ENCODE data around the gene SRC. TPM values are rescaled to one million over a fixed set of nuclear protein-coding genes. Genes with fewer than 3 reads are reported as not detected.
"Not testable (repeated sequence)": the region's sequence is repeated elsewhere in the genome, so short reads cannot be mapped to it uniquely, and the experiment has no call there.

The SRC gene
- total RNA-seq, 4 donors from 2014 or later = 30.6 to 54.7 (median 45.0) TPM

GRCh38 chr20:37366743-37367142 is 20.8 kb downstream of the SRC start:
- TF ChIP-seq CTCF (IDR thresholded peaks at IDR 0.05) (no peak), POLR2A (IDR thresholded peaks at IDR 0.05) (no peak), EP300 (IDR thresholded peaks at IDR 0.05) (no peak), POLR2AphosphoS5 (IDR thresholded peaks at IDR 0.05) (no peak)
- WGBS, 2 donors (ENCODE audit: low coverage in 1 of 2) = 40 to 60% methylated on average over 2 of the region's 2 CpGs
- Histone ChIP-seq H3K27ac (no peak overlapping the region), H3K4me1 (peaks cover 0 to 7% (median 0%) of the 10 kb centered on the region in 3 donors), H3K9me3 (no peaks in the 10 kb centered on the region), H3K27me3 (no peaks in the 10 kb centered on the region), H3K4me3 (no peak overlapping the region), H3K36me3 (peaks cover 0 to 39% of the 10 kb centered on the region in 2 donors)
- ATAC-seq = no peak

DNA sequence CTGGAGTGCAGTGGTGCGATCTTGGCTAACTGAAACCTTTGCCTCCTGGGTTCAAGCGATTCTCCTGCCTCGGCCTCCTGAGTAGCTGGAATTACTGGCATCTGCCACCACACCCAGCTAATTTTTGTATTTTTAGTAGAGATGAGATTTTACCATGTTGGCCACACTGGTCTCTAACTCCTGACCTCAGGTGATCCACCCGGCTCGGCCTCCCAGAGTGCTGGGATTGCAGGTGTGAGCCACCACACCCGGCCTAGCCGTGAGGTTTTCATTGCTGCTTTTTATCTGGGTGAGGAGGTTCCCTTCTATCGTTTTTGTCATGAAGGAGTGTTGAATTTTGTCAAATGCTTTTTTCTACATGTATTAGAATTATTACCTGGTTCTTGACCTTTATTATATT is 23.9 kb downstream of the SRC start:
- TF ChIP-seq CTCF (IDR thresholded peaks at IDR 0.05) (no peak), POLR2A (IDR thresholded peaks at IDR 0.05) (no peak), POLR2AphosphoS5 (IDR thresholded peaks at IDR 0.05) (no peak), EP300 (IDR thresholded peaks at IDR 0.05) (no peak)
- H3K27me3 ChIP-seq = no peaks in the 10 kb centered on the region

DNA sequence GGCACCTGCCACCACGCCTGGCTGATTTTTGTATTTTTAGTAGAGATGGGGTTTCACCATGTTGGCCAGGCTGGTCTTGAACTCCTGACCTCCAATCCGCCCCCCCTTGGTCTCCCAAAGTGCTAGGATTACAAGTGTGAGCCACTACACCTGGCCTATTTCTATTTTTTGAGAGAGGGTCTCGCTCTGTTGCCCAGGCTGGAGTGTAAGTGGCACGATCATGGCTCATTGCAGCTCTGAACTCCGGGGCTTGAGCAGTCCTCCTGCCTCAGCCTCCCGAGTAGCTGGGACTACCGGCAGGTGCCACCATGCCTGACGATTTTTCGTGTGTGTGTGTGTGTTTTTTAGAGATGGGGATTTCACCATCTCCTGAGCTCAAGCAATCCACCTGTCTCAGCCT is 25.9 kb downstream of the SRC start:
- H3K9me3 ChIP-seq, H3K27ac ChIP-seq, H3K4me1 ChIP-seq, ATAC-seq, H3K27me3 ChIP-seq, H3K4me3 ChIP-seq: not testable (repeated sequence)
- WGBS, 2 donors (ENCODE audit: low coverage in 1 of 2) = 80 to 86% methylated on average over 3 to 6 of the region's 9 CpGs
- peaks cover 0 to 37% of the 10 kb centered on the region in 2 donors for H3K36me3 ChIP-seq

More for the DNA sequence above, 23.9 kb downstream of the SRC start:
- Histone ChIP-seq H3K4me3 (no peak overlapping the region), H3K36me3 (peaks cover 0 to 35% of the 10 kb centered on the region in 2 donors), H3K9me3 (no peaks in the 10 kb centered on the region), H3K4me1 (no peaks in the 10 kb centered on the region), H3K27ac (no peak overlapping the region)
- WGBS, 2 donors (ENCODE audit: low coverage in 1 of 2) = 90 to 94% methylated on average over 6 to 8 of the region's 8 CpGs
- ATAC-seq = no peak

DNA sequence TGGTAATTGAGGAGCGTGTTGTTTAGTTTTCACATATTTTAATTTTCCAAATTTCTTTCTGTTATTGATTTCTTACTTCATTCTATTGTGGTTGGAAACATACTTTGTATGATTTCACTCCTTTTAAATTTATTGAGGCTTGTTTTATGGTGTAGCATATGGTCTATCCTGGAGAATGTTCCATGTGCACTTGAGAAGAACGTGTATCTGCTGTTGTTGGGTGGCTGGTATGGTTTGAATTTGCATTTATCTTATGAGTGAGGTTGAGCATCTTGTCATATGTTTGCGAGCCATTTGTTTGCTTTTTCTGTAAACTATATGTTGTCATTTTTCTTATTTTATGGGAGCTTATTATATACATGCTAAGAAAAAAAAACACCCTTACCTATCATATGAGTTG is 26.5 kb downstream of the SRC start:
- TF ChIP-seq CTCF (IDR thresholded peaks at IDR 0.05) = no peak
- no peak for TF ChIP-seq POLR2A (IDR thresholded peaks at IDR 0.05)
- TF ChIP-seq EP300 (IDR thresholded peaks at IDR 0.05) = no peak
- no peak for TF ChIP-seq POLR2AphosphoS5 (IDR thresholded peaks at IDR 0.05)
- Histone ChIP-seq H3K27me3 (no peaks in the 10 kb centered on the region), H3K9me3 (no peaks in the 10 kb centered on the region), H3K4me1 (peaks cover 0 to 8% (median 0%) of the 10 kb centered on the region in 3 donors), H3K36me3 (peaks cover 0 to 37% of the 10 kb centered on the region in 2 donors), H3K4me3 (no peak overlapping the region), H3K27ac (no peak overlapping the region)
- WGBS, 2 donors (ENCODE audit: low coverage in 1 of 2) = 84 to 90% methylated on average over 3 of the region's 3 CpGs
- no peak for ATAC-seq

GRCh38 chr20:37373020-37373598 is 27.2 kb downstream of the SRC start:
- 89 to 94% methylated on average over 10 of the region's 10 CpGs for WGBS, 2 donors (ENCODE audit: low coverage in 1 of 2)
- Histone ChIP-seq H3K4me1 (peaks cover 0 to 8% (median 0%) of the 10 kb centered on the region in 3 donors), H3K36me3 (peaks cover 0 to 34% of the 10 kb centered on the region in 2 donors), H3K4me3 (no peak overlapping the region), H3K9me3 (no peaks in the 10 kb centered on the region), H3K27me3 (no peaks in the 10 kb centered on the region), H3K27ac (no peak overlapping the region)
- TF ChIP-seq POLR2AphosphoS5 (IDR thresholded peaks at IDR 0.05) (no peak), POLR2A (IDR thresholded peaks at IDR 0.05) (no peak), CTCF (IDR thresholded peaks at IDR 0.05) (no peak), EP300 (IDR thresholded peaks at IDR 0.05) (no peak)
- ATAC-seq = no peak

Measured in gastroesophageal sphincter (tissue), 4 donors.